Neural progenitor cell (in vitro differentiated cells): ENCODE data around the gene TNFRSF18.

ENCODE experiments used
- EZH2 ChIP-seq: fragments of 200-600 bp; sonication (generic); IDR thresholded peaks from 2 replicates; pipeline ENCODE4 v1.6.1; 2017; ENCODE audit warnings: antibody characterized with exemption, mild to moderate bottlenecking, moderate library complexity
- TF ChIP-seq, protein P1 (sequence below): fragments of 200-600 bp; sonication (generic); IDR thresholded peaks from 2 replicates; pipeline ENCODE4 v1.5.1; 2017; ENCODE audit warnings: antibody characterized with exemption, mild to moderate bottlenecking

DNA sequence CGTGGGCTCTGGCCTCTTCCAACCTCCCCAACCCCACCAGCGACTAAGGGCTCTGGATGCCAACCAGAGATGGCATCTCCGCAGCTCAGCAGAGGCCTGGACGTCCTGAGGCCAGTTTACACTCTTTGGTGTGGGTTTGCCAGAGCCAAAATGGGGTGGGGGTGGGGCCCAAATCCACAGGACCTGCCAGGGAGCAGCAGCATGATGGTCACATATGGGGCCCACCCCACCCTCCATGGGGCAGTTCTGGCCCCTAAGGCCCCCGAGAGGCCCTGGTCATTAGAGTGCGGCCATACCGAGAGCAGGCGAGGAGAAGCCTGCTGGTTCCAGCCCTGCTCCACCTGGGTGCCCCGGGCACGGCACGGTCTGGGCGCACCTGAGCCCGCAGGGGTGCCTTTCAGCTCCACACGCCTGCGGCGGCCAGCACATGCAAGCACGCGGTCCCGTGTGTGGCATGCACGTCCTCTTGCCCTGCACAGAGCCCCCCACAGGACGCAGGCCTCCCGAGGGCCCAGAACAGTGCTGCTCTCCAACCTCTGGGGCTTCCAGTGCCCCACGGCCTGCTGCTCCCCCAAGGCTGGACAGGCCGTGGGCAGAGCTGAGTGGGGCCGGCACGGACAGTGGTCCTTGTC, 35.3 kb upstream of the TNFRSF18 start:
- no peak for TF ChIP-seq EZH2
- TF ChIP-seq, protein P1, sequence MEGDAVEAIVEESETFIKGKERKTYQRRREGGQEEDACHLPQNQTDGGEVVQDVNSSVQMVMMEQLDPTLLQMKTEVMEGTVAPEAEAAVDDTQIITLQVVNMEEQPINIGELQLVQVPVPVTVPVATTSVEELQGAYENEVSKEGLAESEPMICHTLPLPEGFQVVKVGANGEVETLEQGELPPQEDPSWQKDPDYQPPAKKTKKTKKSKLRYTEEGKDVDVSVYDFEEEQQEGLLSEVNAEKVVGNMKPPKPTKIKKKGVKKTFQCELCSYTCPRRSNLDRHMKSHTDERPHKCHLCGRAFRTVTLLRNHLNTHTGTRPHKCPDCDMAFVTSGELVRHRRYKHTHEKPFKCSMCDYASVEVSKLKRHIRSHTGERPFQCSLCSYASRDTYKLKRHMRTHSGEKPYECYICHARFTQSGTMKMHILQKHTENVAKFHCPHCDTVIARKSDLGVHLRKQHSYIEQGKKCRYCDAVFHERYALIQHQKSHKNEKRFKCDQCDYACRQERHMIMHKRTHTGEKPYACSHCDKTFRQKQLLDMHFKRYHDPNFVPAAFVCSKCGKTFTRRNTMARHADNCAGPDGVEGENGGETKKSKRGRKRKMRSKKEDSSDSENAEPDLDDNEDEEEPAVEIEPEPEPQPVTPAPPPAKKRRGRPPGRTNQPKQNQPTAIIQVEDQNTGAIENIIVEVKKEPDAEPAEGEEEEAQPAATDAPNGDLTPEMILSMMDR = no peak
